SU-DHL-6 (cell line): ENCODE measurements around the gene TSC2.
A peak's percentile ranks its signal among the peaks of the same experiment; 100 is the strongest.

Experiments used
- H2AFZ ChIP-seq: fragments of 200-600 bp; sonication (generic); 2 replicates; pipeline ENCODE4 v1.6.1; 2014; ENCODE audit warnings: low read depth, mild to moderate bottlenecking, moderate library complexity, mixed read lengths, antibody characterized with exemption, low read length; ENCODE audit not compliant: severe bottlenecking
- H3F3A ChIP-seq: fragments of 200-600 bp; shearing (Covaris generic); 2 replicates; pipeline ENCODE4 v1.6.0; 2016; ENCODE audit warnings: antibody characterized with exemption, mild to moderate bottlenecking; ENCODE audit not compliant: insufficient read depth
- H3K27ac ChIP-seq: fragments of 200-600 bp; sonication (generic); 2 replicates; pipeline ENCODE4 v1.5.1; 2016; ENCODE audit warnings: low read depth, mild to moderate bottlenecking, low read length, moderate library complexity, mixed read lengths
- H3K27me3 ChIP-seq: fragments of 200-600 bp; sonication (generic), shearing (Covaris generic); 2 replicates; pipeline ENCODE4 v1.6.0; 2014; ENCODE audit warnings: mild to moderate bottlenecking, low read length
- H3K36me3 ChIP-seq: fragments of 200-600 bp; sonication (generic); 2 replicates; pipeline ENCODE4 v1.6.1; 2014; ENCODE audit warnings: mild to moderate bottlenecking, low read length, mixed read lengths
- H3K4me2 ChIP-seq: fragments of 300-600, 200-600 bp; shearing (Covaris generic), sonication (generic); 2 replicates; pipeline ENCODE4 v1.6.0; 2014; ENCODE audit warnings: low read length, low read depth, mild to moderate bottlenecking; ENCODE audit not compliant: poor library complexity, severe bottlenecking
- H3K4me3 ChIP-seq: fragments of 200-600 bp; sonication (generic); 2 replicates; pipeline ENCODE4 v1.5.1; 2014; ENCODE audit warnings: antibody characterized with exemption, low read length, mild to moderate bottlenecking, mixed read lengths; ENCODE audit not compliant: insufficient read depth, poor library complexity, severe bottlenecking
- H3K79me2 ChIP-seq: fragments of 200-600 bp; sonication (generic); 2 replicates; pipeline ENCODE4 v1.6.1; 2014; ENCODE audit warnings: mild to moderate bottlenecking, low read length, moderate library complexity; ENCODE audit not compliant: insufficient read depth
- H3K9ac ChIP-seq: fragments of 200-600 bp; sonication (generic); 2 replicates; pipeline ENCODE4 v1.7.0; 2014; ENCODE audit warnings: mild to moderate bottlenecking, low read length
- H3K9me2 ChIP-seq: fragments of 200-600 bp; sonication (generic); replicated peaks from 2 replicates; pipeline ENCODE4 v1.6.1; 2014; ENCODE audit warnings: low read length; ENCODE audit not compliant: insufficient read depth
- H3K9me3 ChIP-seq: fragments of 200-600 bp; sonication (generic); 2 replicates; pipeline ENCODE4 v1.6.1; 2014; ENCODE audit warnings: low read length, mixed read lengths; ENCODE audit not compliant: insufficient read depth
- H4K20me1 ChIP-seq: fragments of 200-600 bp; sonication (generic); 2 replicates; pipeline ENCODE4 v1.6.1; 2014; ENCODE audit warnings: low read depth, mild to moderate bottlenecking, antibody characterized with exemption, low read length, moderate library complexity, mixed read lengths
- EZH2phosphoT487 ChIP-seq: fragments of 200-600 bp; sonication (generic), shearing (Covaris generic); conservative IDR thresholded peaks from 2 replicates; pipeline ENCODE4 v1.6.1; 2018; ENCODE audit warnings: mild to moderate bottlenecking, antibody characterized with exemption, low read length, moderate library complexity, mixed read lengths
- TF ChIP-seq, protein P1 (sequence below): fragments of 200-600 bp; sonication (generic); IDR thresholded peaks from one replicate; pipeline ENCODE4 v1.5.1; 2017; ENCODE audit warnings: antibody characterized with exemption, mild to moderate bottlenecking, low read length, moderate library complexity; ENCODE audit not compliant: insufficient read depth, poor library complexity, severe bottlenecking

Gene TSC2

DNA sequence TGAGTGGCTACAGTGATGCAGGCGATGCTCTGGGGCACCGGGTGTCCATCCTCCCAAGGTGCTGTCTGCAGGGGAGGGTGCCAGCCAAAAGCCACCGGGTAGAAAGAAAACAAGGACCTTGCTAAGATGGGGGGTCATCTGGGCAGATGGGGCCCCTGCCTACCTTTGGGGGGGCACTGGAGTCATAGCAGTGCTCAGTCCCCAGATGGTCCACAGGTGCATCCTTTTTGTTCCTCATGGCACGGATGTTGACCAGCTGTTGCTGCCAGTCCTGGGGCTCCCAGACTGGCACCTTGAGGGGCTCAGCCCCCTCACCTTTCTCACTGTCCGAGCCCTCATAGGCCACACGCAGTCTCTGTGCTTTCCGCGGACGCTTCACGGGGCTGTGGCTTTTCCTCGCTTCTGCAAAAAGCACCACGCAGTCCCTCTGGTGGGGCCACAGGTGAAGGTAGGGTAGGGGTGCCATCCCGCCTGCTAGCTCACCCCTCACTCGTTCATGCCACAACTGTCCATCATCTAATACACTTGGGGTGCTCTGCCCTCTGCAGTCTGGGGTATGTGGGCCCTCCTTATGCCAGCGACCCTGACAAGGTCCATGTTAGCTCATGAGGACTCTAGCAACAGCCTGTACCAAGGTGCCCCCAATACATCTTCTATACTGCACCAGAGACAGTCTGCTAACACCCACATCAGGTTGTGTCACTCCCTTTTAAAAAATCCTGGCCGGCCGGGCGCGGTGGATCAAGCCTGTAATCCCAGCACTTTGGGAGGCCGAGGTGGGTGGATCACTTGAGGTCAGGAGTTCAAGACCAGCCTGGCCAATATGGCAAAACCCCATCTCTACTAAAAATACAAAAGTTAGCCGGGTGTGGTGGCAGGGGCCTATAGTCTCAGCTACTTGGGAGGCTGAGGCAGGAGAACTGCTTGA is 1.6 kb upstream of the TSC2 start:
- no peaks in the 10 kb centered on the region for H3K27me3 ChIP-seq
- TF ChIP-seq, protein P1, sequence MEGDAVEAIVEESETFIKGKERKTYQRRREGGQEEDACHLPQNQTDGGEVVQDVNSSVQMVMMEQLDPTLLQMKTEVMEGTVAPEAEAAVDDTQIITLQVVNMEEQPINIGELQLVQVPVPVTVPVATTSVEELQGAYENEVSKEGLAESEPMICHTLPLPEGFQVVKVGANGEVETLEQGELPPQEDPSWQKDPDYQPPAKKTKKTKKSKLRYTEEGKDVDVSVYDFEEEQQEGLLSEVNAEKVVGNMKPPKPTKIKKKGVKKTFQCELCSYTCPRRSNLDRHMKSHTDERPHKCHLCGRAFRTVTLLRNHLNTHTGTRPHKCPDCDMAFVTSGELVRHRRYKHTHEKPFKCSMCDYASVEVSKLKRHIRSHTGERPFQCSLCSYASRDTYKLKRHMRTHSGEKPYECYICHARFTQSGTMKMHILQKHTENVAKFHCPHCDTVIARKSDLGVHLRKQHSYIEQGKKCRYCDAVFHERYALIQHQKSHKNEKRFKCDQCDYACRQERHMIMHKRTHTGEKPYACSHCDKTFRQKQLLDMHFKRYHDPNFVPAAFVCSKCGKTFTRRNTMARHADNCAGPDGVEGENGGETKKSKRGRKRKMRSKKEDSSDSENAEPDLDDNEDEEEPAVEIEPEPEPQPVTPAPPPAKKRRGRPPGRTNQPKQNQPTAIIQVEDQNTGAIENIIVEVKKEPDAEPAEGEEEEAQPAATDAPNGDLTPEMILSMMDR, result no peak
- no peak for TF ChIP-seq EZH2phosphoT487
- no peaks in the 10 kb centered on the region for H3F3A ChIP-seq
- H3K9ac ChIP-seq, result peak overlapping the region; percentile 75
- H3K36me3 ChIP-seq, result no peaks in the 10 kb centered on the region
- H3K9me2 ChIP-seq, result no peaks in the 10 kb centered on the region
- no peak overlapping the region for H3K27ac ChIP-seq
- H3K9me3 ChIP-seq, result no peaks in the 10 kb centered on the region
- H2AFZ ChIP-seq, result no peak overlapping the region
- peak overlapping the region; percentile 91 for H3K4me3 ChIP-seq
- peaks cover 5% of the 10 kb centered on the region; the same call in 1 of the 2 replicates for H3K79me2 ChIP-seq
- no peaks in the 10 kb centered on the region for H4K20me1 ChIP-seq
- H3K4me2 ChIP-seq, result peak overlapping the region; percentile 86

DNA sequence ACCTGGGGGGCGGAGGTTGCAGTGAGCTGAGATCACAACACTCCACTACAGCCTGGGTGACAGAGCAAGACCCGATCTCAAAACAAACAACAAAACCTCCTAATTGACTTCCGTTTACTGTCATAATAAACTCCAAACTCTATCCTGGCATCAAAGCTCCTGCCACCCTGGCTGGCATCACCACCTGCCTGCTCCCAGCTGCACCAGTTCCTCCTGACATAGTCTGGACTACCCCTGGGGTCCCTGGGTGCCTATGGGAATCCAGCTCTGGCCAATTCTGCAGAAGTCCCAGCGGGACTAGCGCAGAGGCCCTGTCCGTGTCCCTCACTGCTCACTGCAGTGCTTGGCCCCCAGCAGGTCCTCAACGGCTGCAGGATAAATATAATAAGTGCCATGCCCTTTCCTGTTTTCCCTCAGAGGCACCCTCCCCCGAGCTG is 874 bp upstream of the TSC2 start:
- H3K36me3 ChIP-seq, result no peaks in the 10 kb centered on the region
- H3K4me3 ChIP-seq, result peak overlapping the region; percentile 91
- no peaks in the 10 kb centered on the region for H4K20me1 ChIP-seq
- H3K9me2 ChIP-seq, result no peaks in the 10 kb centered on the region
- peak overlapping the region; percentile 86 for H3K4me2 ChIP-seq
- no peak overlapping the region for H3K27ac ChIP-seq
- H3F3A ChIP-seq, result no peaks in the 10 kb centered on the region
- no peaks in the 10 kb centered on the region for H3K9me3 ChIP-seq
- peak overlapping the region; percentile 75 for H3K9ac ChIP-seq
- H3K79me2 ChIP-seq, result peaks cover 5% of the 10 kb centered on the region; the same call in 1 of the 2 replicates
- H2AFZ ChIP-seq, result peak overlapping the region; percentile 87
- TF ChIP-seq EZH2phosphoT487, result no peak
- TF ChIP-seq, protein P1, result no peak
- H3K27me3 ChIP-seq, result no peaks in the 10 kb centered on the region

DNA sequence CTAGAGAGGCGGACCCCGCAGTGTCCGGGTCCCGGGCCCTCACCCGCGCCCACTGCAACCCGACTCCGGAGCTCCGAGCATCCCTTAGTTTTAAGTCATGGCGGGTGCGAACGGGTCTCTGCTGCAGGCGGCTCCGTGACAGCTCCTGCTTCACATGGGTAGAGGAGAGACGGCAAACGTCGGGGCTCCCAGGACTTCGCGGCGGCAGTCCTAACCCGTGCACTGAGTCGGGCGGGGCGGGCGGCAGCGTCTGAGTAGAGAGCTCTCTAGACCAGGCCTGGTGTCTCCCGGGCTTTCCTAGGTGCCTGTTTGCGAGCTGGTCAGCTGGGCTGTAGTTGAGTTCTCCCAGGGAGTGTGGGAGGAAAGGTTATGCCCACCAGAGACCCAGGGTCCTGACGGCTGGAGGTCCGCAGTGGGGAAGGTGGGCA is 345 bp downstream of the TSC2 start:
- no peaks in the 10 kb centered on the region for H3K27me3 ChIP-seq
- peaks cover 5% of the 10 kb centered on the region; the same call in 1 of the 2 replicates for H3K79me2 ChIP-seq
- peak overlapping the region; percentile 75 for H3K9ac ChIP-seq
- H3F3A ChIP-seq, result no peaks in the 10 kb centered on the region
- no peaks in the 10 kb centered on the region for H3K36me3 ChIP-seq
- no peaks in the 10 kb centered on the region for H4K20me1 ChIP-seq
- H3K9me3 ChIP-seq, result no peaks in the 10 kb centered on the region
- no peak overlapping the region for H3K27ac ChIP-seq
- peak overlapping the region; percentile 86 for H3K4me2 ChIP-seq
- H3K9me2 ChIP-seq, result no peaks in the 10 kb centered on the region
- no peak for TF ChIP-seq EZH2phosphoT487
- TF ChIP-seq, protein P1, result no peak
- H3K4me3 ChIP-seq, result peak overlapping the region; percentile 91
- peak overlapping the region; percentile 82 for H2AFZ ChIP-seq
